Measurements from ENCODE around the gene PIM3. TPM values are rescaled to one million over a fixed set of nuclear protein-coding genes. Genes with fewer than 3 reads are reported as not detected.

The PIM3 gene
- total RNA-seq, 1 experiment from 2014 or later: 58.2 TPM

- intact Hi-C loops (cut with micrococcal nuclease; ENCODE audit: unreplicated experiment): no loop called here
- DNase-seq (ENCODE audit: low read depth, low spot score) (no peak), ATAC-seq (no peak)
- H3K4me3 ChIP-seq (ENCODE audit: low read depth in 2 of 2, low read length in 2 of 2): no peak overlapping the region
- no peak overlapping the region for H3K27ac ChIP-seq (ENCODE audit: low read length)
- in situ Hi-C loops (cut with HindIII; ENCODE audit: low pct_unique_long_range_greater_than_20kb, low sequenced_read_pairs): no loop called here
- ChIA-PET POLR2A (interaction anchor here (0.7 kb wide), 1 partner anchor 16 kb away, joined by 3 read pairs; no protein-coding TSS in a partner anchor), CTCF (interaction anchor here (0.6 kb wide), 1 partner anchor 57 kb away, joined by 4 read pairs; no protein-coding TSS in a partner anchor)
- H3K36me3 ChIP-seq (ENCODE audit: control insufficient read depth, insufficient read depth, low read length): no peaks in the 10 kb centered on the region
- H3K27me3 ChIP-seq (ENCODE audit: control insufficient read depth, insufficient read depth, low read length): no peaks in the 10 kb centered on the region
- no peaks in the 10 kb centered on the region for H3K9me3 ChIP-seq (ENCODE audit: control insufficient read depth, insufficient read depth, low read depth, low read length)
- H3K4me1 ChIP-seq (ENCODE audit: control insufficient read depth, insufficient read depth, low read length): peaks cover 48% of the 10 kb centered on the region
- BruUV-seq (replicated peaks): no TSS peak
- TF ChIP-seq TCF7L2 (IDR thresholded peaks at IDR 0.05; ENCODE audit: low read depth, low read length) (no peak), POLR2AphosphoS5 (IDR thresholded peaks at IDR 0.05; ENCODE audit: low read depth, low read length) (no peak), REST (IDR thresholded peaks at IDR 0.05; ENCODE audit: insufficient read depth in 1 of 2, low read depth in 2 of 2, low read length in 1 of 2) (no peak), SIN3A (IDR thresholded peaks at IDR 0.05; ENCODE audit: borderline replicate concordance, insufficient read depth, low read depth, low read length) (no peak)
- TF ChIP-seq, protein P1, sequence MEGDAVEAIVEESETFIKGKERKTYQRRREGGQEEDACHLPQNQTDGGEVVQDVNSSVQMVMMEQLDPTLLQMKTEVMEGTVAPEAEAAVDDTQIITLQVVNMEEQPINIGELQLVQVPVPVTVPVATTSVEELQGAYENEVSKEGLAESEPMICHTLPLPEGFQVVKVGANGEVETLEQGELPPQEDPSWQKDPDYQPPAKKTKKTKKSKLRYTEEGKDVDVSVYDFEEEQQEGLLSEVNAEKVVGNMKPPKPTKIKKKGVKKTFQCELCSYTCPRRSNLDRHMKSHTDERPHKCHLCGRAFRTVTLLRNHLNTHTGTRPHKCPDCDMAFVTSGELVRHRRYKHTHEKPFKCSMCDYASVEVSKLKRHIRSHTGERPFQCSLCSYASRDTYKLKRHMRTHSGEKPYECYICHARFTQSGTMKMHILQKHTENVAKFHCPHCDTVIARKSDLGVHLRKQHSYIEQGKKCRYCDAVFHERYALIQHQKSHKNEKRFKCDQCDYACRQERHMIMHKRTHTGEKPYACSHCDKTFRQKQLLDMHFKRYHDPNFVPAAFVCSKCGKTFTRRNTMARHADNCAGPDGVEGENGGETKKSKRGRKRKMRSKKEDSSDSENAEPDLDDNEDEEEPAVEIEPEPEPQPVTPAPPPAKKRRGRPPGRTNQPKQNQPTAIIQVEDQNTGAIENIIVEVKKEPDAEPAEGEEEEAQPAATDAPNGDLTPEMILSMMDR (IDR thresholded peaks at IDR 0.05): no peak
Observed at GRCh38 chr22:49935561-49935960, 25.0 kb upstream of the PIM3 start.

DNA sequence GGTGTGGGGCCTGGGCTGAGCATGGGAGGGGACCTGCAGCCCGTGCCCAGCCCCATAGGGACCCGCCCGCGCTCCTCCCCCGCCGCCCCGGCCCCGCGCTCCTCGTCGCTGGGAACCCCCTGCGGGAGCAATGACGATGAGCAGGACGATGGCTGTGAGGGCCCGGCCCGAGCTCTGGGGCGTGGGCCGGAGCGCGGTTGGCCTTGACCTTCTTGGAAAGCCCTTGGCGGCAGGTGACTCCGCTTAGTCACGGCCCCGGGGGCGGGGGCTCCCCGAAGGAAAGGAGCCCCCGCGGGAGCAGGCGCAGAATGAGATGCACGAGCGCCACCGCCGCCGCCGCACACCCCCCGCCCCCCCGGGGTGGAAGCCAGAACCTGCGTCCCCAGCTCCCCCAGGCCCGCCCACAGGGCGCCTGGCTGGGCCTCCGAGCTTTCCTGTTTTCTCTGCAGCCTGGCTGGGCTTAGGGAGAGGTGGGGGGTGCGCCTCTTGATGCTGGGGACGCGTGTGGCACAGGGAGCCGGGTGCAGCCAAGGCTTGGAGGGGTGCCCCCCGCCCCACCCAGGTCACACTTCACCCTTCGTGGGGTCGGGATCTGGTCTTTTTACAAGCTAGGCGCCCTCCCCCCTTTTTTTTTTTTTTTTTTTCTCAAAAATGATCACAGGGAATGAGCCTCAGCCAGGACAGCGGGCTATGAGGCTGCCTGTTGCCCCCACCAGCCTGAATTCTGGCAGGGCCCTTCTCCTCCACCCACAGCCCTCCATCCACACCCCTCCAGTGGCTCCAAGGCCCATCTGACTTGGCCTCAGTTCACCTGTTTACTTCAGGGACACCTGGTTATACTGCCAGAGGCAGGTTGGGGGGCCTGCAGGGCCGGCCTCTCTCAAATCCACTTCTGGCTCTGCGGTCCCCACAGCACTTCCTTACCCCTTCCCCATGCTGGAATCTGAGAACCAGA, 24.3 kb upstream of the PIM3 start:
- in situ Hi-C loops (cut with HindIII; ENCODE audit: low pct_unique_long_range_greater_than_20kb, low sequenced_read_pairs): no loop called here
- no peaks in the 10 kb centered on the region for H3K27me3 ChIP-seq (ENCODE audit: control insufficient read depth, insufficient read depth, low read length)
- CTCF ChIA-PET: interaction anchor here (0.6 to 0.7 kb wide), 4 partner anchors 13 to 254 kb away, joined by 4 to 10 read pairs (median 7); no protein-coding TSS in a partner anchor
- H3K4me1 ChIP-seq (ENCODE audit: control insufficient read depth, insufficient read depth, low read length): peaks cover 41% of the 10 kb centered on the region
- peak overlapping the region; percentile 27 to 30 for H3K4me3 ChIP-seq (ENCODE audit: low read depth in 2 of 2, low read length in 2 of 2)
- intact Hi-C loops (cut with micrococcal nuclease; ENCODE audit: unreplicated experiment): no loop called here
- H3K9me3 ChIP-seq (ENCODE audit: control insufficient read depth, insufficient read depth, low read depth, low read length): no peaks in the 10 kb centered on the region
- no peaks in the 10 kb centered on the region for H3K36me3 ChIP-seq (ENCODE audit: control insufficient read depth, insufficient read depth, low read length)
- ATAC-seq (peak; percentile 79), DNase-seq (ENCODE audit: low read depth, low spot score) (no peak)
- POLR2A ChIA-PET: interaction anchor here (0.6 to 0.7 kb wide), 3 partner anchors 15 to 119 kb away, joined by 3 to 9 read pairs (median 8); no protein-coding TSS in a partner anchor
- TF ChIP-seq REST (IDR thresholded peaks at IDR 0.05; ENCODE audit: insufficient read depth in 1 of 2, low read depth in 2 of 2, low read length in 1 of 2): no peak
- TF ChIP-seq, protein P1 (IDR thresholded peaks at IDR 0.05): no peak
- no peak for TF ChIP-seq SIN3A (IDR thresholded peaks at IDR 0.05; ENCODE audit: borderline replicate concordance, insufficient read depth, low read depth, low read length)
- no peak for TF ChIP-seq TCF7L2 (IDR thresholded peaks at IDR 0.05; ENCODE audit: low read depth, low read length)
- no peak for TF ChIP-seq POLR2AphosphoS5 (IDR thresholded peaks at IDR 0.05; ENCODE audit: low read depth, low read length)
- peak overlapping the region; percentile 68 for H3K27ac ChIP-seq (ENCODE audit: low read length)
- no TSS peak for BruUV-seq (replicated peaks)
